NB4 (cell line): ENCODE data around the gene ACOX1.

Source experiments
- CTCF ChIP-seq: IDR thresholded peaks from one replicate; pipeline ENCODE4 v1.5.1; 2012; ENCODE audit warnings: low read depth, low read length
- MAX ChIP-seq: IDR thresholded peaks from 2 replicates; pipeline ENCODE4 v1.6.1; 2011; ENCODE audit warnings: low read depth, low read length
- MYC ChIP-seq: IDR thresholded peaks from 2 replicates; pipeline ENCODE4 v1.6.1; 2011; ENCODE audit warnings: low read depth, low read length
- POLR2A ChIP-seq: IDR thresholded peaks from 2 replicates; pipeline ENCODE4 v1.6.1; 2011; ENCODE audit warnings: mild to moderate bottlenecking; ENCODE audit not compliant: insufficient read length; ENCODE audit errors: extremely low read depth

GRCh38 chr17:75931062-75931461, 47.9 kb downstream of the ACOX1 start:
- TF ChIP-seq CTCF (no peak), MYC (no peak), POLR2A (no peak), MAX (no peak)
